Hepatocyte (in vitro differentiated cells): Measurements from ENCODE around the gene AP4S1. TPM values are rescaled to one million over a fixed set of nuclear protein-coding genes. Genes with fewer than 3 reads are reported as not detected.

Experiments used
- DNase-seq: peaks from one replicate; pipeline ENCODE4 v3.0.0-alpha.2; 2016; ENCODE audit warnings: low spot score
- H2AFZ ChIP-seq: fragments of 200-600 bp; sonication (generic); 2 replicates; pipeline ENCODE4 v1.6.0; 2016; ENCODE audit warnings: antibody characterized with exemption, mild to moderate bottlenecking
- H3K27ac ChIP-seq: fragments of 200-600 bp; sonication (generic); 2 replicates; pipeline ENCODE4 v1.5.1; 2016; ENCODE audit warnings: mild to moderate bottlenecking
- H3K27me3 ChIP-seq: fragments of 200-600 bp; sonication (generic); 2 replicates; pipeline ENCODE4 v1.6.1; 2016
- H3K36me3 ChIP-seq: fragments of 200-600 bp; sonication (generic); replicated peaks from 2 replicates; pipeline ENCODE4 v1.5.1; 2016; ENCODE audit warnings: low read depth; ENCODE audit not compliant: insufficient read depth
- H3K4me1 ChIP-seq: fragments of 200-600 bp; sonication (generic); 2 replicates; pipeline ENCODE4 v1.5.1; 2016; ENCODE audit warnings: mild to moderate bottlenecking, moderate library complexity; ENCODE audit not compliant: insufficient read depth
- H3K4me2 ChIP-seq: fragments of 200-600 bp; sonication (generic); 2 replicates; pipeline ENCODE4 v1.6.0; 2016
- H3K4me3 ChIP-seq: fragments of 200-600 bp; sonication (generic); 2 replicates; pipeline ENCODE4 v1.5.1; 2016; ENCODE audit warnings: mild to moderate bottlenecking
- H3K79me2 ChIP-seq: fragments of 200-600 bp; sonication (generic); 2 replicates; pipeline ENCODE4 v1.6.0; 2017; ENCODE audit warnings: mild to moderate bottlenecking
- H3K9me2 ChIP-seq: fragments of 200-600 bp; sonication (generic); replicated peaks from 2 replicates; pipeline ENCODE4 v1.6.0; 2017; ENCODE audit warnings: mild to moderate bottlenecking; ENCODE audit not compliant: insufficient read depth
- H3K9me3 ChIP-seq: fragments of 200-600 bp; sonication (generic); 2 replicates; pipeline ENCODE4 v1.5.1; 2016; ENCODE audit warnings: low read depth, mild to moderate bottlenecking
- H4K20me1 ChIP-seq: fragments of 200-600 bp; sonication (generic); 2 replicates; pipeline ENCODE4 v1.6.0; 2016; ENCODE audit warnings: mild to moderate bottlenecking; ENCODE audit not compliant: insufficient read depth, poor library complexity, severe bottlenecking
- EZH2 ChIP-seq: fragments of 200-600 bp; sonication (generic); IDR thresholded peaks from 2 replicates; pipeline ENCODE4 v1.6.1; 2016; ENCODE audit warnings: antibody characterized with exemption, mild to moderate bottlenecking, borderline replicate concordance
- EZH2phosphoT487 ChIP-seq: fragments of 200-600 bp; sonication (generic); IDR thresholded peaks from one replicate; pipeline ENCODE4 v1.6.1; 2018; ENCODE audit warnings: antibody characterized with exemption, mild to moderate bottlenecking, low read depth, moderate library complexity; ENCODE audit not compliant: unreplicated experiment, severe bottlenecking
- WGBS: methylation state at CpG from one replicate; pipeline ENCODE4 v1.1.6; 2016; ENCODE audit warnings: low lambda C conversion rate; ENCODE audit errors: missing lambda C conversion rate; 5-methylcytosine and 5-hydroxymethylcytosine counted together
- microRNA counts: library from miRNA; unstranded; fragments of <30 nt; microRNA quantifications from one replicate; lab custom pipeline; 2017
- microRNA-seq: library from miRNA; unstranded; fragments of <30 nt; microRNA quantifications from one replicate; pipeline ENCODE4, GENCODE V29; 2017
- polyA plus RNA-seq: library from polyadenylated mRNA; unstranded; fragments of >200 nt; fragmentation: Nextera tagmentation; extraction: Ambion mirVana; gene quantifications from 2 replicates; pipeline ENCODE4 v1.2.1, GENCODE V29; 2016
- small RNA-seq: library from RNA; depleted of rRNA; stranded (forward); fragments of <200 nt; gene quantifications from one replicate; pipeline ENCODE3, GENCODE V24; 2014
- total RNA-seq: library from RNA; depleted of rRNA; stranded (reverse); fragments of >200 nt; gene quantifications from 2 replicates; pipeline ENCODE4 v1.2.3, GENCODE V29; 2014
- TF ChIP-seq, protein P1 (sequence below): fragments of 200-600 bp; sonication (generic); IDR thresholded peaks from 2 replicates; pipeline ENCODE4 v1.5.1; 2016; ENCODE audit warnings: antibody characterized with exemption, mild to moderate bottlenecking; ENCODE audit not compliant: poor library complexity

AP4S1 gene
- total and polyA plus RNA-seq, 2 experiments from 2014 or later = 5.2 to 14.0 TPM

DNA sequence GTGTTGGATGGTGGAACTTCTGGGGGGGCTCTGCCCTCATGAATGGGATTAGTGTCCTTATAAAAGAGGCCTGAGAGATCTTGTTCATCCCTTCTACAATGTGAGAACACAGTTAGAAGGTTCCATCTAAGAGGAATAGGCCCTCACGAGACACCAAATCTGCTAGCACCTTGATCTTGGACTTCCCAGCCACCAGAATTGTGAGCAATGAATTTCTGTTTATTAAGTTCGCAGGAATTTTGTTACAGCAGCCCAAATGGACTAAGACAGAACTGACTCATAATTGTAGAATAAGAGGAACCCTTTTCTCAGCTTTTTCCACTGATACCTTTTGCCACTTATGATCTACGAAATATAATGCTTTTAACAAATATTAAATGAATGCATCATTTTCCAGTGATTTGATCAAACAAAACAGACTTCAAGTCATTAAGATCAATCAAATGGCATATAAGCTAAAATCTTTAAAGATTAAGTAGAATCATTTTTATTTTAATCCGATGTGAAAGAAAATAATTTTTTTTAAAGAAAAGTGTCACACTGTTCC lies 113.9 kb downstream of the AP4S1 start:
- no peak overlapping the region for H3K4me2 ChIP-seq
- no peak for DNase-seq
- WGBS = 98% methylated on average over 4 of the region's 4 CpGs
- no peak overlapping the region for H3K27ac ChIP-seq
- no peaks in the 10 kb centered on the region for H3K79me2 ChIP-seq
- H2AFZ ChIP-seq = no peak overlapping the region
- no peaks in the 10 kb centered on the region for H3K9me3 ChIP-seq
- no peaks in the 10 kb centered on the region for H3K27me3 ChIP-seq
- no peaks in the 10 kb centered on the region for H3K4me1 ChIP-seq
- H3K9me2 ChIP-seq = no peaks in the 10 kb centered on the region
- TF ChIP-seq EZH2 (no peak), EZH2phosphoT487 (no peak)
- TF ChIP-seq, protein P1, sequence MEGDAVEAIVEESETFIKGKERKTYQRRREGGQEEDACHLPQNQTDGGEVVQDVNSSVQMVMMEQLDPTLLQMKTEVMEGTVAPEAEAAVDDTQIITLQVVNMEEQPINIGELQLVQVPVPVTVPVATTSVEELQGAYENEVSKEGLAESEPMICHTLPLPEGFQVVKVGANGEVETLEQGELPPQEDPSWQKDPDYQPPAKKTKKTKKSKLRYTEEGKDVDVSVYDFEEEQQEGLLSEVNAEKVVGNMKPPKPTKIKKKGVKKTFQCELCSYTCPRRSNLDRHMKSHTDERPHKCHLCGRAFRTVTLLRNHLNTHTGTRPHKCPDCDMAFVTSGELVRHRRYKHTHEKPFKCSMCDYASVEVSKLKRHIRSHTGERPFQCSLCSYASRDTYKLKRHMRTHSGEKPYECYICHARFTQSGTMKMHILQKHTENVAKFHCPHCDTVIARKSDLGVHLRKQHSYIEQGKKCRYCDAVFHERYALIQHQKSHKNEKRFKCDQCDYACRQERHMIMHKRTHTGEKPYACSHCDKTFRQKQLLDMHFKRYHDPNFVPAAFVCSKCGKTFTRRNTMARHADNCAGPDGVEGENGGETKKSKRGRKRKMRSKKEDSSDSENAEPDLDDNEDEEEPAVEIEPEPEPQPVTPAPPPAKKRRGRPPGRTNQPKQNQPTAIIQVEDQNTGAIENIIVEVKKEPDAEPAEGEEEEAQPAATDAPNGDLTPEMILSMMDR = no peak
- peaks cover 6% of the 10 kb centered on the region for H3K36me3 ChIP-seq
- H4K20me1 ChIP-seq = no peaks in the 10 kb centered on the region
- no peak overlapping the region for H3K4me3 ChIP-seq

DNA sequence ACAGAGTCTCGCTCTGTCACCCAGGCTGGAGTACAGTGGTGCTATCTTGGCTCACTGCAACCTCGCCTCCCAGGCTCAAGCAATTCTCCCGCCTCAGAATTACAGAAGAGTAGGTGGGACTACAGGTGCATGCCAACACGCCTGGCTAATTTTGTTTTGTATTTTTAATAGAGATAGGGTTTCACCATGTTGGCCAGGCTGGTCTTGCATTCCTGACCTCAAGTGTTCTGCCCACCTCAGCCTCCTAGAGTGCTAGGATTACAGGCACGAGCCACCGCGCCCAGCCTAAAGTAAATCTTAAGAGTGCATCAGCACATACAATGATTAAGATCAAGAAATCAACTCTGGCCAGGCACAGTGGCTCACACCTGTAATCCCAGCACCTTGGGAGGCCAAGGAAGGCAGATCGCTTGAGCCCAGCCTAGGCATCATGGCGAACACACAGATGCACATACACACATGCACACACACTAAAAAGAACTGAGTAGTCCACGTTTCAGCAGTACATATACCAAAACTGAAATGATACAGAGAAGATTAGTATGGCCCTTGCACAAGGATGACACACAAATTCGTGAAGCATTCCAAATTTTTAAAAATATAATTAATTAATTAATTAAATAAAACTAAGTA lies 117.1 kb downstream of the AP4S1 start:
- no peak for DNase-seq
- H4K20me1 ChIP-seq = no peaks in the 10 kb centered on the region
- no peaks in the 10 kb centered on the region for H3K79me2 ChIP-seq
- H3K9me3 ChIP-seq = no peaks in the 10 kb centered on the region
- TF ChIP-seq, protein P1 = no peak
- no peak for TF ChIP-seq EZH2
- no peak for TF ChIP-seq EZH2phosphoT487
- H3K36me3 ChIP-seq = peaks cover 10% of the 10 kb centered on the region
- H3K4me3 ChIP-seq = no peak overlapping the region
- H3K9me2 ChIP-seq = no peaks in the 10 kb centered on the region
- H3K4me2 ChIP-seq = no peak overlapping the region
- no peaks in the 10 kb centered on the region for H3K27me3 ChIP-seq
- 99% methylated on average over 11 of the region's 11 CpGs for WGBS
- H3K4me1 ChIP-seq = no peaks in the 10 kb centered on the region
- H3K27ac ChIP-seq = no peak overlapping the region
- no peak overlapping the region for H2AFZ ChIP-seq

MicroRNAs within 50 kb of the gene (microRNA counts, 767-probe panel; counts per million panel counts)
- not detected for microRNA hsa-miR-624-3p (lab: Ali Mortazavi, UCI)

Small RNA genes lying within 50 kb of the gene (microRNA-seq; reads per million reads assigned to microRNA genes)
- 14.8 reads per million, percentile 32 among the genes with 10 or more reads in this experiment for gene MIR624

Small RNA genes lying within 50 kb of the gene (small RNA-seq; reads per million reads assigned to genes)
- gene MIR624 (not detected), gene RNU6-541P (not detected)

Other genes with a start within 250 kb of the AP4S1 start
- gene COCH, start 151.1 kb upstream of the AP4S1 start, total RNA-seq = 3.3 and 3.5 TPM in 2 replicates
- gene COCH, start 151.1 kb upstream of the AP4S1 start, polyA plus RNA-seq = 2.0 and 3.2 TPM in 2 replicates
- 47.6 and 53.8 TPM in 2 replicates for gene STRN3, start 730 bp downstream of the AP4S1 start, total RNA-seq
- gene STRN3, start 730 bp downstream of the AP4S1 start, polyA plus RNA-seq = 9.1 and 10.1 TPM in 2 replicates
- gene HECTD1, start 182.1 kb downstream of the AP4S1 start, total RNA-seq = 147 and 159 TPM in 2 replicates
- gene HECTD1, start 182.1 kb downstream of the AP4S1 start, polyA plus RNA-seq = 45.2 and 48.6 TPM in 2 replicates